Measurements from ENCODE around the gene NCKAP5. TPM values are rescaled to one million over a fixed set of nuclear protein-coding genes. Genes with fewer than 3 reads are reported as not detected.
A peak's percentile ranks its signal among the peaks of the same experiment; 100 is the strongest.

The NCKAP5 gene
- total and polyA plus RNA-seq, 2 of the 13 experiments (the other 11 are each of a cell fraction or from before 2014, with no cell fraction given), result 0.01 TPM; not detected in 1

DNA sequence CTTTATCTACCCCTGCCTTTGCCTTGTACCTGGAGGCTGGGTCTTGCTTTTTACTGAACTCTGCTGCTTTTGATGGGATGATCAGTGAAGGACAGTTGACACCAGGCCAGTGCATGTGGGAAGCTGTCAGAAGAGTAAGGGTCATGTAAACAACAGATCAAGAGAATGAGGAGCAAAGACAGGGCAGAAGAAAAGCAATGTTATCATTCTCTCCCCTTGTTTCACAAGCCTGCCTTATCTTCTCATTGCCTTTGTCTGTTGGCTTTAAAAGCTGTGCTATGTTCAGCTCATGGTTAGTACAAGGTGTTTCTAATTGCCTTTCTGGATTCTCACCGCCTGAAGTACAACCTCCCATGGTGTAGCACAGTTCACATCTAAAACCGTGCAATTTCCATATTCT lies 925.8 kb downstream of the NCKAP5 start:
- peak; percentile 91 for ATAC-seq
- Histone ChIP-seq H3K27ac (ENCODE audit: extremely low read length, insufficient read depth, low read length) (no peak overlapping the region), H3K4me1 (ENCODE audit: insufficient read depth, low read length) (peaks cover 8% of the 10 kb centered on the region; the same call in 1 of the 2 replicates), H3K4me3 (replicated peaks in 1 of 3; ENCODE audit: insufficient read depth in 1 of 3, low read depth in 2 of 3, low read length in 3 of 3) (no peak overlapping the region), H2AFZ (ENCODE audit: low read length) (no peak overlapping the region), H3K4me2 (ENCODE audit: low read depth, low read length) (no peak overlapping the region), H4K20me1 (ENCODE audit: insufficient read depth, low read length) (no peaks in the 10 kb centered on the region), H3K9me3 (ENCODE audit: low read length) (no peaks in the 10 kb centered on the region), H3K9ac (ENCODE audit: insufficient read depth, low read depth, low read length) (no peak overlapping the region), H3K27me3 (ENCODE audit: control insufficient read depth in 1 of 2, insufficient read depth in 2 of 2, low read length in 2 of 2) (no peaks in the 10 kb centered on the region), H3K79me2 (ENCODE audit: insufficient read depth, low read length) (no peaks in the 10 kb centered on the region), H3K36me3 (replicated peaks in 1 of 2; ENCODE audit: control insufficient read depth in 1 of 2, insufficient read depth in 2 of 2, low read length in 2 of 2) (no peaks in the 10 kb centered on the region)
- 0% methylated on average over 2 of the region's 2 CpGs for WGBS (ENCODE audit: low lambda C conversion rate)
- in situ Hi-C loops (cut with HindIII; ENCODE audit: extremely low pct_ligation_motif_present, low pct_unique_long_range_greater_than_20kb) (no loop called here), intact Hi-C loops (cut with micrococcal nuclease; ENCODE audit: unreplicated experiment) (no loop called here)
- no peak for FAIRE-seq
- POLR2A ChIA-PET, result no interaction called here
- BruUV-seq (replicated peaks), result no TSS peak
- CTCF ChIA-PET (ENCODE audit: low intra/inter-chr PET ratio, low total read pairs), result no interaction called here
- peak; percentile 12 for DNase-seq (ENCODE audit: low spot score)
- TF ChIP-seq ZNF780A (CRISPR knock-in tag; IDR thresholded peaks at IDR 0.05), result no peak
- no peak for TF ChIP-seq ELF3 (CRISPR knock-in tag; IDR thresholded peaks at IDR 0.05)
- TF ChIP-seq TGIF2 (CRISPR knock-in tag; IDR thresholded peaks at IDR 0.05), result peak; percentile 87; the same call in 1 of the 2 replicates
- TF ChIP-seq, protein P1, sequence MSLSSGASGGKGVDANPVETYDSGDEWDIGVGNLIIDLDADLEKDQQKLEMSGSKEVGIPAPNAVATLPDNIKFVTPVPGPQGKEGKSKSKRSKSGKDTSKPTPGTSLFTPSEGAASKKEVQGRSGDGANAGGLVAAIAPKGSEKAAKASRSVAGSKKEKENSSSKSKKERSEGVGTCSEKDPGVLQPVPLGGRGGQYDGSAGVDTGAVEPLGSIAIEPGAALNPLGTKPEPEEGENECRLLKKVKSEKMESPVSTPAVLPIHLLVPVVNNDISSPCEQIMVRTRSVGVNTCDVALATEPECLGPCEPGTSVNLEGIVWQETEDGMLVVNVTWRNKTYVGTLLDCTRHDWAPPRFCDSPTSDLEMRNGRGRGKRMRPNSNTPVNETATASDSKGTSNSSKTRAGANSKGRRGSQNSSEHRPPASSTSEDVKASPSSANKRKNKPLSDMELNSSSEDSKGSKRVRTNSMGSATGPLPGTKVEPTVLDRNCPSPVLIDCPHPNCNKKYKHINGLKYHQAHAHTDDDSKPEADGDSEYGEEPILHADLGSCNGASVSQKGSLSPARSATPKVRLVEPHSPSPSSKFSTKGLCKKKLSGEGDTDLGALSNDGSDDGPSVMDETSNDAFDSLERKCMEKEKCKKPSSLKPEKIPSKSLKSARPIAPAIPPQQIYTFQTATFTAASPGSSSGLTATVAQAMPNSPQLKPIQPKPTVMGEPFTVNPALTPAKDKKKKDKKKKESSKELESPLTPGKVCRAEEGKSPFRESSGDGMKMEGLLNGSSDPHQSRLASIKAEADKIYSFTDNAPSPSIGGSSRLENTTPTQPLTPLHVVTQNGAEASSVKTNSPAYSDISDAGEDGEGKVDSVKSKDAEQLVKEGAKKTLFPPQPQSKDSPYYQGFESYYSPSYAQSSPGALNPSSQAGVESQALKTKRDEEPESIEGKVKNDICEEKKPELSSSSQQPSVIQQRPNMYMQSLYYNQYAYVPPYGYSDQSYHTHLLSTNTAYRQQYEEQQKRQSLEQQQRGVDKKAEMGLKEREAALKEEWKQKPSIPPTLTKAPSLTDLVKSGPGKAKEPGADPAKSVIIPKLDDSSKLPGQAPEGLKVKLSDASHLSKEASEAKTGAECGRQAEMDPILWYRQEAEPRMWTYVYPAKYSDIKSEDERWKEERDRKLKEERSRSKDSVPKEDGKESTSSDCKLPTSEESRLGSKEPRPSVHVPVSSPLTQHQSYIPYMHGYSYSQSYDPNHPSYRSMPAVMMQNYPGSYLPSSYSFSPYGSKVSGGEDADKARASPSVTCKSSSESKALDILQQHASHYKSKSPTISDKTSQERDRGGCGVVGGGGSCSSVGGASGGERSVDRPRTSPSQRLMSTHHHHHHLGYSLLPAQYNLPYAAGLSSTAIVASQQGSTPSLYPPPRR (CRISPR knock-in tag; IDR thresholded peaks at IDR 0.05; ENCODE audit: borderline replicate concordance), result peak; percentile 29; the same call in 1 of the 2 replicates
- peak; percentile 52; the same call in 1 of the 2 replicates for TF ChIP-seq NR2F2 (IDR thresholded peaks at IDR 0.05; ENCODE audit: borderline replicate concordance, low read depth)
- TF ChIP-seq FOXA1 (IDR thresholded peaks at IDR 0.05), result no peak
- 0 out of 2 replicates have a peak, but pooled peaks have one; percentile 36 for TF ChIP-seq FOXA1 (CRISPR knock-in tag; IDR thresholded peaks at IDR 0.05)
- TF ChIP-seq SAP130 (CRISPR knock-in tag; IDR thresholded peaks at IDR 0.05; ENCODE audit: low read depth), result peak; percentile 71
- no peak for TF ChIP-seq ZNF816 (CRISPR knock-in tag; IDR thresholded peaks at IDR 0.05; ENCODE audit: borderline replicate concordance)
- no peak for TF ChIP-seq ZNF333 (CRISPR knock-in tag; IDR thresholded peaks at IDR 0.05; ENCODE audit: borderline replicate concordance)
- TF ChIP-seq NR2F6 (IDR thresholded peaks at IDR 0.05), result peak; percentile 59; the same call in 1 of the 2 replicates
- TF ChIP-seq NR2F6 (CRISPR knock-in tag; IDR thresholded peaks at IDR 0.05), result peak; percentile 54; the same call in 1 of the 2 replicates
- TF ChIP-seq ZNF296 (CRISPR knock-in tag; conservative IDR thresholded peaks at IDR 0.05), result no peak
- TF ChIP-seq SOX13 (IDR thresholded peaks at IDR 0.05), result peak; percentile 81
- TF ChIP-seq SOX13 (CRISPR knock-in tag; conservative IDR thresholded peaks at IDR 0.05 in 1 of 2, IDR thresholded peaks at IDR 0.05 in 1 of 2), result peak in 1 of 2 experiments; percentile 91; a peak in 2 of 4 replicates
- TF ChIP-seq REXO4 (CRISPR knock-in tag; IDR thresholded peaks at IDR 0.05; ENCODE audit: borderline replicate concordance), result no peak
- peak; percentile 18; the same call in 1 of the 2 replicates for TF ChIP-seq SALL1 (CRISPR knock-in tag; IDR thresholded peaks at IDR 0.05)
- TF ChIP-seq, protein P2, sequence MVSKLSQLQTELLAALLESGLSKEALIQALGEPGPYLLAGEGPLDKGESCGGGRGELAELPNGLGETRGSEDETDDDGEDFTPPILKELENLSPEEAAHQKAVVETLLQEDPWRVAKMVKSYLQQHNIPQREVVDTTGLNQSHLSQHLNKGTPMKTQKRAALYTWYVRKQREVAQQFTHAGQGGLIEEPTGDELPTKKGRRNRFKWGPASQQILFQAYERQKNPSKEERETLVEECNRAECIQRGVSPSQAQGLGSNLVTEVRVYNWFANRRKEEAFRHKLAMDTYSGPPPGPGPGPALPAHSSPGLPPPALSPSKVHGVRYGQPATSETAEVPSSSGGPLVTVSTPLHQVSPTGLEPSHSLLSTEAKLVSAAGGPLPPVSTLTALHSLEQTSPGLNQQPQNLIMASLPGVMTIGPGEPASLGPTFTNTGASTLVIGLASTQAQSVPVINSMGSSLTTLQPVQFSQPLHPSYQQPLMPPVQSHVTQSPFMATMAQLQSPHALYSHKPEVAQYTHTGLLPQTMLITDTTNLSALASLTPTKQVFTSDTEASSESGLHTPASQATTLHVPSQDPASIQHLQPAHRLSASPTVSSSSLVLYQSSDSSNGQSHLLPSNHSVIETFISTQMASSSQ (IDR thresholded peaks at IDR 0.05; ENCODE audit: low read depth), result no peak
- TF ChIP-seq, protein P2 (CRISPR knock-in tag; IDR thresholded peaks at IDR 0.05; ENCODE audit: borderline replicate concordance), result no peak

Data from HepG2 (cell line).